GM23248 (cell line): ENCODE data around the gene TTC23L. TPM values are rescaled to one million over a fixed set of nuclear protein-coding genes. Genes with fewer than 3 reads are reported as not detected.

Source experiments
- DNase-seq: peaks from one replicate; pipeline ENCODE4 v3.0.0-alpha.2; 2015
- H2AFZ ChIP-seq: fragments of 200-600 bp; sonication (generic); 2 replicates; pipeline ENCODE4 v1.6.1; 2016; ENCODE audit warnings: antibody characterized with exemption
- H3F3A ChIP-seq: fragments of 200-600 bp; sonication (generic); 2 replicates; pipeline ENCODE4 v1.6.1; 2016; ENCODE audit warnings: mild to moderate bottlenecking, antibody characterized with exemption, mixed run types; ENCODE audit not compliant: insufficient read depth
- H3K27ac ChIP-seq: fragments of 200-600 bp; sonication (generic); 2 replicates; pipeline ENCODE4 v1.5.1; 2016; ENCODE audit warnings: mild to moderate bottlenecking
- H3K27me3 ChIP-seq: fragments of 200-600 bp; sonication (generic); replicated peaks from 2 replicates; pipeline ENCODE4 v1.6.1; 2016; ENCODE audit warnings: mild to moderate bottlenecking; ENCODE audit not compliant: insufficient read depth
- H3K36me3 ChIP-seq: fragments of 200-600 bp; sonication (generic); 2 replicates; pipeline ENCODE4 v1.6.1; 2016; ENCODE audit warnings: low read depth, mild to moderate bottlenecking
- H3K4me1 ChIP-seq: fragments of 200-600 bp; sonication (generic); 2 replicates; pipeline ENCODE4 v1.6.1; 2016; ENCODE audit warnings: mild to moderate bottlenecking; ENCODE audit not compliant: insufficient read depth
- H3K4me2 ChIP-seq: fragments of 200-600 bp; sonication (generic); one replicate; pipeline ENCODE4 v1.6.1; 2016; ENCODE audit warnings: mild to moderate bottlenecking; ENCODE audit not compliant: unreplicated experiment
- H3K4me3 ChIP-seq: fragments of 200-600 bp; sonication (generic); 2 replicates; pipeline ENCODE4 v1.5.1; 2016; ENCODE audit warnings: mild to moderate bottlenecking
- H3K79me2 ChIP-seq: fragments of 200-600 bp; sonication (generic); 2 replicates; pipeline ENCODE4 v1.6.1; 2016; ENCODE audit warnings: mild to moderate bottlenecking; ENCODE audit not compliant: insufficient read depth
- H3K9ac ChIP-seq: fragments of 200-600 bp; sonication (generic); 2 replicates; pipeline ENCODE4 v1.6.1; 2016; ENCODE audit warnings: mild to moderate bottlenecking
- H3K9me2 ChIP-seq: fragments of 200-600 bp; sonication (generic); 2 replicates; pipeline ENCODE4 v1.6.1; 2016; ENCODE audit warnings: mixed run types, mild to moderate bottlenecking, moderate library complexity; ENCODE audit not compliant: insufficient read depth
- H3K9me3 ChIP-seq: fragments of 200-600 bp; sonication (generic); one replicate; pipeline ENCODE4 v1.6.1; 2017; ENCODE audit warnings: low read depth
- H4K20me1 ChIP-seq: fragments of 200-600 bp; sonication (generic); 2 replicates; pipeline ENCODE4 v1.6.0; 2016; ENCODE audit not compliant: insufficient read depth
- EZH2 ChIP-seq: fragments of 200-600 bp; sonication (generic); IDR thresholded peaks from 2 replicates; pipeline ENCODE4 v1.6.1; 2018; ENCODE audit warnings: antibody characterized with exemption, mild to moderate bottlenecking; ENCODE audit not compliant: insufficient read depth, poor library complexity, severe bottlenecking
- EZH2phosphoT487 ChIP-seq: fragments of 200-600 bp; sonication (generic); IDR thresholded peaks from 2 replicates; pipeline ENCODE4 v1.6.1; 2018; ENCODE audit warnings: antibody characterized with exemption, moderate library complexity, mild to moderate bottlenecking, low read depth; ENCODE audit not compliant: insufficient read depth
- WGBS, 2 experiments: methylation state at CpG; one replicate each; pipeline ENCODE4 v1.1.6; 2015 to 2017; ENCODE audit warnings: low lambda C conversion rate in 2 of 2, low coverage in 1 of 2; ENCODE audit errors: missing lambda C conversion rate in 2 of 2; 5-methylcytosine and 5-hydroxymethylcytosine counted together
- in situ Hi-C: fragments of 300-500 bp; cut with MboI; formaldehyde crosslinking; loops from 2 replicates; pipeline ENCODE4 v1.15.0; 2020
- polyA plus RNA-seq: library from polyadenylated mRNA; unstranded; fragments of >200 nt; fragmentation: Nextera tagmentation; extraction: Ambion mirVana; gene quantifications from 2 replicates; pipeline ENCODE4 v1.2.1, GENCODE V29; 2016
- total RNA-seq: library from RNA; depleted of rRNA; stranded (reverse); fragments of >200 nt; shearing (Covaris generic); gene quantifications from 2 replicates; pipeline ENCODE4 v1.2.3, GENCODE V29; 2014

TTC23L gene
- total and polyA plus RNA-seq, 2 experiments from 2014 or later: under 0.01 TPM; not detected in 1

DNA sequence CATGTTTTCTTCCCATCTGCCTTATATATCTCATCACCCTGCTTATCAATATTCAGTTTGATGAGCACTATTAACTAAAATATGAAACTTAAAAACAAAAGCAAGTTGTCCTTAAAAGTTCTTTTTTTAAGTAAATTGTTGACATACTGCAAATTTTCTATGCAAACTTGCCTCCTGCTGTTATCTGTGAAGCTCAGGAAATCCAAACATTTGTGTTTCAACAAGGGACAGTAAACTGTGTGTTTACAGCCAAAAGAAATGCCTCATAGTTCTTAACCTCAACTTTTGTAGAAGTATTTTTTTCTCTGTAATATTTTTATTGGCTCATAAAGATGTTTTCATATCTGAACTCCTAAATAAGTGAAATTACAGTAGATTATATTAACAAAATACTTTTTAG, 7.7 kb upstream of the TTC23L start:
- no peaks in the 10 kb centered on the region for H3K4me1 ChIP-seq
- H3K9me3 ChIP-seq: no peaks in the 10 kb centered on the region
- no peak overlapping the region for H3K27ac ChIP-seq
- no peak for DNase-seq
- H3K9me2 ChIP-seq: no peaks in the 10 kb centered on the region
- no peak overlapping the region for H2AFZ ChIP-seq
- H3K36me3 ChIP-seq: peaks cover 76% of the 10 kb centered on the region
- no peaks in the 10 kb centered on the region for H3K27me3 ChIP-seq
- H4K20me1 ChIP-seq: no peaks in the 10 kb centered on the region
- H3K4me3 ChIP-seq: no peak overlapping the region
- peaks cover 11% of the 10 kb centered on the region; the same call in 1 of the 2 replicates for H3K79me2 ChIP-seq
- H3K9ac ChIP-seq: no peak overlapping the region
- in situ Hi-C loops: no loop called here
- no peak overlapping the region for H3K4me2 ChIP-seq
- peaks cover 53% of the 10 kb centered on the region for H3F3A ChIP-seq
- TF ChIP-seq EZH2phosphoT487: no peak
- TF ChIP-seq EZH2: no peak

DNA sequence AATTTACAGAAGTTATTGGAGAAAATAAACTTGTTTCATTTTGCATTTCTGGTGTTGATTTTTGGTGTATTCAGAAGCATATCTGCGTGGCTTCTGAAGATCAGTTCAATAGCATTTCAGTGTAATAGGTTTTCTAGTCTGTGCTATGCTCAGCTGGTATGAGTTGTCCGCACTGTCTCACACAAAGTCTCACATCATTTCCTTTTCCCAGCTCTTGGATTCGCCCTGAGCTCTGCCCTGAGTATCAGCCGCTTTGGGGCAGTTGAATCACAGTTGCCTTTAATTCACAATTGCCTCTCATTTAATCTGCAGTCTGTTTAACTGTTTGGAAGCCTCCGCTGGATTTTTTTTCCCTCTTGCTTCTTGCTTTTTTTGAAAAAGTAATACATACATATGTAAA, 6.4 kb upstream of the TTC23L start:
- no peaks in the 10 kb centered on the region for H3K27me3 ChIP-seq
- peaks cover 9% of the 10 kb centered on the region; the same call in 1 of the 2 replicates for H3K79me2 ChIP-seq
- no peaks in the 10 kb centered on the region for H3K9me2 ChIP-seq
- no peak overlapping the region for H3K27ac ChIP-seq
- peaks cover 48% of the 10 kb centered on the region for H3F3A ChIP-seq
- TF ChIP-seq EZH2: no peak
- no peak for TF ChIP-seq EZH2phosphoT487
- peaks cover 64% of the 10 kb centered on the region for H3K36me3 ChIP-seq
- no peak overlapping the region for H3K4me3 ChIP-seq
- H3K9ac ChIP-seq: no peak overlapping the region
- no peaks in the 10 kb centered on the region for H4K20me1 ChIP-seq
- no peaks in the 10 kb centered on the region for H3K9me3 ChIP-seq
- H2AFZ ChIP-seq: no peak overlapping the region
- H3K4me2 ChIP-seq: no peak overlapping the region
- DNase-seq: no peak
- WGBS, 2 experiments: 75 to 77% methylated on average over 5 of the region's 5 CpGs
- in situ Hi-C loops: no loop called here
- H3K4me1 ChIP-seq: no peaks in the 10 kb centered on the region

DNA sequence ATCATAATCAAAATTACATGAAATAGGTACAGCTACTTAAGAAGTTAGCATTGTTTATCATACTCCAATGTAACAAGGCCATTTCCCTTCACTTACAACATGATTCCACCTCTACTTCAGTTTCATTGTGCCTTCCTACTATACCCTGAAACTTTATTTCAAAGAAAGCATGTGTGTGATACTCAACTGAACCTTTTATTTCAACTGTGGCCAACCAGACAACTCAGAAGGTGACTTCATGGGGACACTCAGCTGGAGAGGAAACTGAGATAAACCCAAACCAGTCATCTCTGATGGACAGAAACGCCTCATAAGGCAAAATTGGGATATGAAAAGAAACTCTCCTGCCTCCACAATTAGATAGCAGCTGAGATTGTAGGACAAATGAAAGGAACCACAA, 5.9 kb upstream of the TTC23L start:
- Histone ChIP-seq H3K4me3 (no peak overlapping the region), H3F3A (peaks cover 48% of the 10 kb centered on the region), H3K9ac (no peak overlapping the region), H3K9me2 (no peaks in the 10 kb centered on the region), H3K27me3 (no peaks in the 10 kb centered on the region), H3K4me1 (no peaks in the 10 kb centered on the region), H3K27ac (no peak overlapping the region), H3K36me3 (peaks cover 59% of the 10 kb centered on the region), H3K79me2 (peaks cover 4% of the 10 kb centered on the region; the same call in 1 of the 2 replicates), H4K20me1 (no peaks in the 10 kb centered on the region), H3K4me2 (no peak overlapping the region), H3K9me3 (no peaks in the 10 kb centered on the region), H2AFZ (no peak overlapping the region)
- TF ChIP-seq EZH2 (no peak), EZH2phosphoT487 (no peak)
- in situ Hi-C loops: no loop called here
- DNase-seq: no peak
- 89 to 100% methylated on average over 1 of the region's 1 CpG for WGBS, 2 experiments

DNA sequence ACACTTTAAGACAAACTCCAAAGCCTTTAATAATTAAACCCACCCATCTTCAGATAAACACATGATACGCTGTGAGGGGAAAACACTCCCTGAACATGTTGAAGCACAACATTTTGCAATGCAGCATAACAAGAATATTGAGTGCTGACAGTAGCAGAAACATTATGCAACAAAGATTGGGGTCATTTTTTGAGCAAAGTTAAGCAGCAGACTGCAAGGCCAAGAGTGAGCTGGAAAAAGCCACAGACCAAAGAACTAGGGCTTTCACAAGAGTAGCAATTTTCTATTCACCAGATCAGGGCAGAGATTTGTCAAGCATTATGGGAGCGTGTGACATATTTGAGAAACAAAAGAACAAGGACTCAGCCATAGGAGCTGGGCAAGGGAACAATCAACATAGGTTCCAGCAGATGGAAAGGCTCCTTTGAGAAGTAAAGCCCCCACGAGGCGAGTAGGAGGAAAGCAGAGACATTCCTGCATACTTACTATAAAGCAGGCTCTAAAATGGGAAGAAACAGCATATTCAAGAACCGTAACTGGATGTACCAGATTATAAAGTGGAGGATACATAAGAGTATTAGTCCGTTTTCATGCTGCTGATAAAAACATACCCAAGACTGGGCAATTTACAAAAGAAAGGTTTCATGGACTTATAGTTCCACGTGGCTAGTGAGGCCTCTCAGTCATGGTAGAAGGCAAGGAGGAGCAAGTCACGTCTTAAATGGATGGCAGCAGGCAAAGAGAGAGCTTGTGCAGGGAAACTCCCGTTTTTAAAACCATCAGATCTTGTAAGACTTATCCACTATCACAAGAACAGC, 4.8 kb upstream of the TTC23L start:
- Histone ChIP-seq H3K4me2 (no peak overlapping the region), H4K20me1 (no peaks in the 10 kb centered on the region), H3K27ac (no peak overlapping the region), H3K79me2 (no peaks in the 10 kb centered on the region), H3K36me3 (peaks cover 48% of the 10 kb centered on the region), H3K9me3 (no peaks in the 10 kb centered on the region), H2AFZ (no peak overlapping the region), H3F3A (peaks cover 52% of the 10 kb centered on the region), H3K4me1 (no peaks in the 10 kb centered on the region), H3K9ac (no peak overlapping the region), H3K27me3 (no peaks in the 10 kb centered on the region), H3K4me3 (no peak overlapping the region), H3K9me2 (no peaks in the 10 kb centered on the region)
- in situ Hi-C loops: no loop called here
- DNase-seq: no peak
- TF ChIP-seq EZH2phosphoT487 (no peak), EZH2 (no peak)
- 65 to 68% methylated on average over 9 of the region's 9 CpGs for WGBS, 2 experiments
